GM18868 (cell line): ENCODE data around the gene TMEM45A.
"Not testable (repeated sequence)": the region's sequence is repeated elsewhere in the genome, so short reads cannot be mapped to it uniquely, and the experiment has no call there.

ENCODE experiments used
- ATAC-seq: cut with Tn5 transposase; IDR thresholded peaks from one replicate; pipeline ENCODE4 v1.9.1; 2021; ENCODE audit warnings: mild to moderate bottlenecking, moderate library complexity; ENCODE audit not compliant: unreplicated experiment

The TMEM45A gene

GRCh38 chr3:100482176-100482575 lies 10.2 kb upstream of the TMEM45A start:
- ATAC-seq, result no peak

- ATAC-seq, result no peak
Observed at GRCh38 chr3:100483529-100483928, 8.9 kb upstream of the TMEM45A start.

- ATAC-seq, result no peak
Observed at GRCh38 chr3:100486808-100487207, 5.6 kb upstream of the TMEM45A start.

- no peak for ATAC-seq
Observed at GRCh38 chr3:100489118-100489517, 3.3 kb upstream of the TMEM45A start.

GRCh38 chr3:100496711-100497261 lies 4.4 kb downstream of the TMEM45A start:
- ATAC-seq, result peak; percentile 57

- no peak for ATAC-seq
Observed at GRCh38 chr3:100499651-100500050, 7.2 kb downstream of the TMEM45A start.

GRCh38 chr3:100500320-100500880 lies 8.0 kb downstream of the TMEM45A start:
- ATAC-seq, result no peak

GRCh38 chr3:100503448-100503847 lies 11.0 kb downstream of the TMEM45A start:
- peak; percentile 80 for ATAC-seq

GRCh38 chr3:100506355-100506754 lies 13.9 kb downstream of the TMEM45A start:
- peak; percentile 71 for ATAC-seq

- ATAC-seq, result not testable (repeated sequence)
Observed at GRCh38 chr3:100509818-100510217, 17.4 kb downstream of the TMEM45A start.

- no peak for ATAC-seq
Observed at GRCh38 chr3:100516232-100516631, 23.8 kb downstream of the TMEM45A start.

GRCh38 chr3:100516838-100517237 lies 24.4 kb downstream of the TMEM45A start:
- ATAC-seq, result no peak

- ATAC-seq, result no peak
Observed at GRCh38 chr3:100517276-100517675, 24.9 kb downstream of the TMEM45A start.

- no peak for ATAC-seq
Observed at GRCh38 chr3:100518244-100518643, 25.8 kb downstream of the TMEM45A start.

GRCh38 chr3:100518983-100519382 lies 26.6 kb downstream of the TMEM45A start:
- no peak for ATAC-seq

- peak; percentile 87 for ATAC-seq
Observed at GRCh38 chr3:100521439-100521845, 29.0 kb downstream of the TMEM45A start.

GRCh38 chr3:100522125-100522524 lies 29.7 kb downstream of the TMEM45A start:
- no peak for ATAC-seq

- no peak for ATAC-seq
Observed at GRCh38 chr3:100523050-100523760, 30.8 kb downstream of the TMEM45A start.

- no peak for ATAC-seq
Observed at GRCh38 chr3:100525753-100526612, 33.6 kb downstream of the TMEM45A start.

- no peak for ATAC-seq
Observed at GRCh38 chr3:100526613-100527346, 34.4 kb downstream of the TMEM45A start.

GRCh38 chr3:100527347-100527735 lies 34.9 kb downstream of the TMEM45A start:
- no peak for ATAC-seq
